LHCN-M2 (cell line): ENCODE data around the gene SIK2. TPM values are rescaled to one million over a fixed set of nuclear protein-coding genes. Genes with fewer than 3 reads are reported as not detected.

Source experiments
- DNase-seq: peaks from one replicate; pipeline ENCODE4 v3.0.0-alpha.2; 2012; ENCODE audit warnings: low read depth
- polyA plus RNA-seq: library from polyadenylated mRNA; unstranded; fragments of >200 nt; gene quantifications from one replicate; pipeline ENCODE4 v1.2.1, GENCODE V29; 2012; ENCODE audit warnings: missing spikeins
- total RNA-seq: library from RNA; depleted of rRNA; stranded (reverse); fragments of >200 nt; gene quantifications from 2 replicates; pipeline ENCODE4 v1.2.3, GENCODE V29; 2014; rRNA removed

The SIK2 gene
- 11.3 and 12.2 TPM in 2 replicates for total RNA-seq
- 6.7 TPM for polyA plus RNA-seq

DNA sequence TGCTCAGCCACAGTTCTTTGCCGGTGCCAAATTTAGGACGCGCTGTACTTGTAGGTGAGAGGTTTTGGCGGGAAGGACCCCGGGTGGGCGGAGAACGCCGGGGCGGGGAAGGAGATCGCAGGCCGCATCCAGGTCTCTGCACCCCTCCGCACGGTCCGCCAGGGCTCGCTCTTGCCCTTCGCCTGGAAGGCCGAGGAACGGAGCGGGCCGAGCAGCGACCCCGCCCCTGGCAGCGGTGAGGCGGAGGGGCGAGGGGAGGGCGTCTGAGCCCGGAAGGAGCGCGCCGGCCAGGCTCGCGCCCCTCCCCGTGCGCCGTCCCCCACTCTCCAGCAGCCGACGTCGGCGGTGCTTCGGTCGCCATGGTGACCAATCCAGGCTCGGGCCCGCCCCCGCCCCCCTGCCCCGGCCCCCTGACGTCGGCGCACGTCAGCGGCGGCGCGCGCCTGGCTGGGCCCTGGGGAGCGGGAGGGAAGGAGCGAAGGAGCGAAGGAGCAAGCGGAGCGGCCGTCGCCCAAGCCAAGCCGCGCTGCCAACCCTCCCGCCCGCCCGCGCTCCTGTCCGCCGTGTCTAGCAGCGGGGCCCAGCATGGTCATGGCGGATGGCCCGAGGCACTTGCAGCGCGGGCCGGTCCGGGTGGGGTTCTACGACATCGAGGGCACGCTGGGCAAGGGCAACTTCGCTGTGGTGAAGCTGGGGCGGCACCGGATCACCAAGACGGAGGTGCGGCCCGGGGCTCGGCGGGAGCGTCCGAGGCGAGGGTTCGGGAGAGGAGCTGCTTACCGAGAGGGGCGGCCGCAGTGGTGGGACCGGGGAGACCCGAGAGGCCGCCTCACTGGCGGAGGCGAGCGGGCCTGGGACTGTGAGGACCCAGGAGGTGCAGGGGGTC lies at the start of gene SIK2:
TSS of gene SIK2 (plus strand) at position 471 of the 886 bp plus-strand sequence. CDS start at position 586, 115 bp downstream.
- peak; percentile 94 for DNase-seq

DNA sequence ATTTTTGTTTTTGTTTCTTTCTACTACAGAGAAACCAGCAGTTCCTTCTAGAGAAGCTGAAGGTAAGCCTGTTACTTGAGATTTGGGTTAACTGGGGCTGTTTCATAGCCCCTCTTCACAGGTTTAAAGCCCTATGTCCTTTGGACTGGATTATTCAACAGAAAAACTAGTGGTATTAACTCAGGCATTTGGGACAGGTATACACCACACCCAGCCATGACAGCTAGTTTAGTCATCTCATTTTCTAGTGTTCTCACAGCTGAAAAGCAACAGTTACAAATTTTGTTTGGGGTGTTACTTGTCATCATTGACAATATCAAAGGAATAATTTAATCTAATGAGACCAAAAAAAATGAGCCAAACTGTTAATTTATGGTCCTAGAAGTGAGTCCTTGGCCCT lies 47.7 kb upstream of the SIK2 start:
- peak; percentile 39 for DNase-seq

DNA sequence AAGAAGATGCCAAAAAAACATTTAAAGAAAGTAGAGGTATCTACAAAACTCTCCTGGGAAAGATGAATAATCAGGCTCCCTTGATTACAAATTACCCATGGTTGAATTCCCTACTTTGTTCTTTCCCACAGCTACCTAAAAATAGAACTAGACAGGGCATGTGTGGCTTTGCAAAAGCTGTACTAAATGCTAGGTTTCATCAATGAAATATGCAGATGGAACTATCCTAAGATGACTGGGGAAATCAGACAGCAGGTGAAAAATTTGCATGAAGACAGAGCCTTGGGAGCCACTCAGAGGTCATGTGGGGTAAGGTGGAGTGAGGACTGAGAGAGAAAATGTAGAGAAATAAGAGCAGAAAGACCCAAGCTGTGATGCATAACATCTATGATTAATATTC lies 47.0 kb upstream of the SIK2 start:
- peak; percentile 86 for DNase-seq

DNA sequence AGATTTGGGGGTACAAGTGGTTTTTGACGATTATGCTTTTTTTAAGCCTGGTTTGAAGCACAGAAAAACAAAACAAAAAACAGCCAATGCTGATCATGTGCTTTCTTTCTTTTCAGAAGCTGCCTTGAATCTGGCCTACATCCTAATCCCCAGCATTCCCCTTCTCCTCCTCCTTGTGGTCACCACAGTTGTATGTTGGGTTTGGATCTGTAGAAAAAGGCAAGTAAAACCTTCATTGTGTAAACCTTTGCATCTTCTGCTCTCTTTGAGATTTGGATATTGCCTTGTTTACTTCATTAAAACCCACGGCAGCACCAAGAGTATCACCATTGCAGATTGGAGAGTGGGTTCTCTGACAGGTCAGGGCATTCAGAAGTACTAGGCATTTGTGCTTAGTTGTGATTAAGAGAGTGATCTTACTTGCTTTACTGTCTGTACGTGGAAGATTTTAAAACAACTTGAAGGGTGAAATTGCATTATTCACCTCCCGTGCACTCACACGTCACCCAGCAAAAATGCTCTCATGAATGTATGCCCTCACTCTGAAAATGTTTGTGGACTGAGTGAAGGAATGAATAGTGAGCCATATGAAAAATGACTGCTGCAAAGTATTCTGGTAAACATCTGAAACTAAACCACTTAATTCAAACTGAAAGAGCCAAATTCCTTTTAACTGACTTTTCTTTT lies 44.7 kb upstream of the SIK2 start:
- peak; percentile 96 for DNase-seq

DNA sequence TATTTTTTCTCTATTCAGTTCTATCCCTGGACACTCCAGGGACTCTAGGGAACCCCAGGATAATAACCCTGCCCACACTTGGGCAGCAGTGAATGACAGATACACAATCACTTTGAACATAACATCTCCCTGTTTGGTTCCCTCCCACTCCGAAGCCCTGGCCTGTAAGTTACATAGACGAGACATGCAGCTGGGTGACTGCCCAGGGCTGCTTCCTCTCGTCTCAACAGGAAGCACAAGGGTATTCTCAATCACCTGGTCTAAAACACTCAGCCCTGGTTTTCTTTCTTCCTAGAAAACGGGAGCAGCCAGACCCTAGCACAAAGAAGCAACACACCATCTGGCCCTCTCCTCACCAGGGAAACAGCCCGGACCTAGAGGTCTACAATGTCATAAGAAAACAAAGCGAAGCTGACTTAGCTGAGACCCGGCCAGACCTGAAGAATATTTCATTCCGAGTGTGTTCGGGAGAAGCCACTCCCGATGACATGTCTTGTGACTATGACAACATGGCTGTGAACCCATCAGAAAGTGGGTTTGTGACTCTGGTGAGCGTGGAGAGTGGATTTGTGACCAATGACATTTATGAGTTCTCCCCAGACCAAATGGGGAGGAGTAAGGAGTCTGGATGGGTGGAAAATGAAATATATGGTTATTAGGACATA lies 42.3 kb upstream of the SIK2 start:
- DNase-seq = no peak

DNA sequence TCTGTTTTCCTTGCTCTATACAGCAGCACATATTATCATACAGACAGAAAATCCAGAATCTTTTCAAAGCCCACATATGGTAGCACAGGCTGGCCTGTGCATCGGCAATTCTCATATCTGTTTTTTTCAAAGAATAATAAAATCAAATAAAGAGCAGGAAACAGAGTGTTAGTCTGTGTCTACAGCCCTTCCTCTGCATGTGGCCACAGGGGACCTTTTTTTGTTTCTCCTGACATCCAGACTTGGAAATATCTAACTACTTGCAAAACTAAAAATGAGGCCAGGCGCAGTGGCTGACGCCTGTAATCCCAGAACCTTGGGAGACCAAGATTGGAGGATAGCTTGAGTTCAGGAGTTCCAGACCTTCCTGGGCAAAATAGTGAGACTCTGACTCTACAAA lies 41.4 kb upstream of the SIK2 start:
- no peak for DNase-seq

DNA sequence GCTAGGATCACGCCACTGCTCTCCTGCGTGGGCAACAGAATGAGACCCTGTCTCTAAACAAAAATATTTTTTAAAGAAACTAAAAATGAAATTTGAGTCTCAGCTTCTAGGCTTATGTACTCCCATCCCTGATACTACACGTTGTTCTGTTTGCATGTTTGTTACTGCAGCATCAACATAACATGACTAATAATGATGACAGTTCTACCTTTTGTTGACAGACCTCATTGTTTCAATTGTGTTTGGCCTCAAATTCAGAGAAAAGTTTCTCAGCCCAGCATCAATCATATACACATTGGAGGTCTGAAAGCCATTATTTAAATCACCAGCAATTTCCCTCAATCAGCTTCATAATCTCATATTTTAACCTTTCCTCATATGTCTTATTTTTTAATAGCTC lies 40.9 kb upstream of the SIK2 start:
- DNase-seq = no peak

DNA sequence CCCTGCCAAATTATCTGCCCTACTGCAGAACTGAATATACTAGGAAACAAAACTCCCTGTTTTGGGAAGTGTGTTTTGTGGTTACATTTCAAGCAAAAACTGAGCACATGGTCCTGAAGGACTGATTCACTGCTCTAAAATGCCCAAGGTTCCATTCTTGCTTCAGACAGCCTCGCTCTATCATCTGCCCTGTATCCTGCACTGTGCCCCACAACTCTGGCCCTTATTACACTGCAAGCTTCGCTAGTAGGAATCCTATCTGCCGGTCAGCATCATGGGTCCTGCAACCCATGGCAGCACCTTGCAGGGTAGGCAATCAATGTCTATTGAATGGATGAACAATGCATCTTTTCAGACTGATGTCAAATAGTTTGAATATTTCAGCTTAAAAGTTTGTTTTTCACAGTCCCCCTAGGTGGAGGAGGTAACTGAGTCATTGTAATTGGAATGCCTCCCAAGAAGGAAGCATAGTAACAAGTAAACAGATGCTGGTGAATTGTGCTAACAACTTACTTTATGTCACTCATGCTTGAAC lies 40.4 kb upstream of the SIK2 start:
- DNase-seq = peak; percentile 84

DNA sequence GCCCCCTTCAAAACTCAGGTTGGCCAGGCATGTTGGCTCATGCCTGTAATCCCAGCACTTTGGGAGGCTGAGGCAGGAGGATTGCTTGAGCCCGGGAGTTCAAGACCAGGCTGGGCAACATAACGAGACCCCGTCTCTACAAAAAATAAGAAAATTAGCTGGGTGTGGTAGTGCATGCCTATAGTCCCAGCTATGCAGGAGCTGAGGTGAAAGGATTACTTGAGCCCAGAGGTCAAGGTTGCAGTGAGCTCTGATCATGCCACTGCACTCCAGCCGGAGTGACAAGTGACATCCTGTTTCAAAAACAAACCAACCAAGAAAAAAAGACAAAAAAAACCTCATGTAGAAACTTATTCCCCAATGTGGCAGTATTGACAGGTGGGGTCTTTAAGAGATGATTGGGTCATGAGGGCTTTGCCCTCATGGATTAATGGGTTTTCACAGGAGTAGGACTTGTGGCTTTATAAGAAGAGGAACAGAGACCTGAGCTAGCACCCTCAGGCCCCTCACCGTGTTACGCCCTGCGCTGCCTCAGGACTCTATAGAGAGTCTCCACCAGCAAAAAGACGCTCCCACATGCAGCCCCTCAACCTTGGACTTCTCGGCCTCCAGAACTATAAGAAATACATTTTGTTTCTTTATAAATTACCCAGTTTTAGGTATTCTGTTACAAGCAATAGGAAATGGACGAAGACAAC lies 39.4 kb upstream of the SIK2 start:
- no peak for DNase-seq

DNA sequence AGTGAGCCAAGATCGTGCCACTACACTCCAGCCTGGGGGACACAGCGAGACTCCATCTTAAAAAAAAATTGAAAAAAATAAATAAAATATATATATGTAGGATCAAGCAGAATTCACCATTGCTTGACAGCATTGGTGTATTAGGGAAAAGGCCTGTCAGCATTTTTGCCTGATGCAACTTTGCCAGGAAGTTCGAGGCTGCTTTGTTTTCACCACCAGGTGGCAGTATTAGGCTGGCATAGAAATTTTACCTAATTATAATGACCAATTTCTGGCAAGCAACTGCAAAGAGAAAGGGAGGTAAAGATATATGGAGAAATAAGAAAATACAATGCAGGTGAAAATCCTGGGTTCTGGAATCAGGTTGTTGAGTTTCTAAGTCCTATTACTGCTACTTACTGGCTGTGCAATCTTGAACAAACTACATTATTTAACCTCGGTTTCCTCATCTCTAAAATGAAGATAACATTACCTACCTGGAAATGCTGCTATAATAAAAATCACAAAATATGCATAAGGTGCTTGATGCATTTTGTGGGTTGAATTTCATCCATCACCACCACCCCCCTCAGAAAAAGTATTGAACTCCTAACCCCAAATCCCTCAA lies 37.0 kb upstream of the SIK2 start:
- DNase-seq = peak; percentile 61

DNA sequence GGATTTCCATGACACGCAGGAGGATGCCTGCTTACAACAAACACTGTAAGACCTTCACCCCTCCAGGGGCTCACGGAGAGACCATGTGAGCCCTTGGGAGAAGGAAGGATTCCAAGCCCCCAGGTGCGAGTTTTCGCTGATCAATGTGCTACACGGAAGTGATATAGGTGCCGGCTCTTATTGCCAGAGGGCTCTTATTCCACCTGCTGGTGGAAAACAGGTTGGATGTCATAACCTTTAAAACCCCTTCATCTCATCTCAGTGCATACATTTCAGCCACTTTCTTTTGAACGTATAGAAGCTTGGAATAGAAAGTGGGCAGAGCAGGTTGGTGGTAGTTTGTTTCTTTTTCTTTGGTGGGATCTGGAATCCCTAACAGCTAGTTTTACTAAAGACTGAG lies 35.9 kb upstream of the SIK2 start:
- DNase-seq = no peak

DNA sequence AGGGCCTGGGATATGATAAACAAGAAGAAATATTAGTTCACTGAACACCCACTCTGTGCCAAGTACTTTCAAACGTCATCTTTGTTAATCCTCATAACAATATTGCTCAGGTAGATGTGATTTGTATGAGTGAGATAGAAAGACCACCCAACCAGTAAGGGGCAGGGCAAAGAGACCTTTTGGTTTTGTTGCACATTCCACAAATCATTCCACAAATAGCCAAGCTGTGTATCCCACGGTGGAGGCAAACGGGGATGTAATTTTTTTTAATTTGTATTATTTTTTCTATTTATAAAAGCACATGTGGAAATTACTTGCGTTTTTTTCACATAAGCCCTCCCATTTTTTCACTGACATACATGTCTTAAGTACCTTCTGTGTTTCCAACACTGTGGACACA lies 32.8 kb upstream of the SIK2 start:
- DNase-seq = no peak

DNA sequence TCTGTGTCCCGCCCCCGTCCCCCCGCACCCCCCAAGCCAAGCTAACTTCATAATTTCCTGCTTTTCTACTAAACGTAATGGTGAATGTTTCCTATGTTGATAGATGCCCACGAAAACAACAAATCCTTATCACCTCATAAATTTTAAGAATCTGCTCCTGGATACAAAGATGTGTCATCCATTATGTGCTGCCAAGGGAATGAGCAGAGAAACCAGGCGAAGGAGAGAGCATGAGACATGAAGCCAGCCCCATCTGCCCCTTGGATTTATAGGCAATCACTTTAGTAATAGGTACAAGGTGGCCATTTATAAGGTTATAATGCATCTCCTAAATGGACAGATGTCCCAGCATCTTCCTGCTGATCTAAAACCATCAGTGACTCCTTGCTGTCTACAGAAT lies 31.5 kb upstream of the SIK2 start:
- no peak for DNase-seq

DNA sequence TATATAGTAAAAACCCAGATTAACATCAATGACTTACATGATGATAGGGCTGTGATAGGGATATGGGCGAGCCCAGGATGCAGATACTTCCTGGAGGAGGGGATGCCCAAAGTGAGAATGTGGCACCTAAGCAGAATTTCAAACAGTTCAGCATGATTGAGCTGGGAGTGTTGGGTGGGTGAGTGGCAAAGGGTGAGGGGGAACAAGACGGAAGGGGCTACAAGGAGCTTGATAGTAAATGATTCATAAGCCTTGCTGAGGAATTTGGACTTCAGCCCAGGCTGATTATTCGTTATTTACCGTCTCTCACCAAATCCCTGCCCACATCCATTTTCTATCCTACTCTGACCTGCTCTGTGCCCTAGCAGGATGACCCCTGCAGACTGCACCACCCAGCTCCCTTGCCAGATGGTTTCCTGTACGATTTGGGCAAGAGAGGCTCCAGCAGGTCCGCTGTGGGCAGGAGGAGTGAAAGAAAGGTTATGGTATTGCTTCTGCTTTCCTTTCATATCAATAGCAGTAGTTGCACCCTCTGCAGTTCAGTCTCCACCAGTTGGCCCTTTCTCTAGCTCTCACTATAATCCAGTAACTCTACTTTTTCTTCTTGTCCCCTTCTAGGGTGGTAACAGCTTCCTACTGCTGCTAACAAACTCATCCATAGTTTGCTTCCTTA lies 30.3 kb upstream of the SIK2 start:
- DNase-seq = no peak

DNA sequence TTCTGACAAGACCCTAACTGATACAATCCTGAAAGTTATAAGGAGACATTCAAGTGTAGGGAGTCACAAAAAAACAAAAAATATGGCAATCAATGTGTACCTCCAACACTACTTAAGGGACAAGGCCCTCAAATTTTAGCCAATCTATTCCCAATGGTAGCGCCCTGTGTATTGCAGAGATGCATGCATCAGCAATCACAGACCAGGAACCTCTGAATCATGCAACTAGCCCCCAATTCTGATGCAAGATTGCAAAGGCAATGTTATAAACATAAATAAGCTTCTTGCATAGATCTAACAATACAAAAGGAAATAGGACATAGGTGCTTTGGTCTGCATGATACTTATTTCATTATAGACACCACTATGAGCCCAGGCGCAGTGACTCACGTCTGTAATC lies 29.7 kb upstream of the SIK2 start:
- no peak for DNase-seq

DNA sequence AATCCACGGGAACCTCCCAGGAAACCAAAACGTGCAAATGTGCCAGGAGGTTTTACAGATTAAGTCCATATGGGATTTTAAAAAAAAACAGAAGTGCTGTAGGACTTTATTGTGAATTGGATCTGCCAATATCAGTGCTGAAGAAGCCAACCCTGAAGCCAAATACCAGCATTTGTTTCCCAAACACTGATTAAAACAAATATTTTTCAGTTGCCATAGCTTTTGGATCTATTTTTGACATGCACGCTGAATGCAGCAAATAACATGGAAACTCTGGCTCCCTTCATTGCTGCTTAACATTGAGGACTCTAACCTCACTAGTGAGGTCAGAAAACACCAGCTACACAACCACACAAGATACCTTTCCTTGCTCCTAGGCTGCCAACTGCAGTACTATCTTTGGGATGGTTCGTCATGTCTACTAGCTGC lies 28.4 kb upstream of the SIK2 start:
- DNase-seq = no peak

DNA sequence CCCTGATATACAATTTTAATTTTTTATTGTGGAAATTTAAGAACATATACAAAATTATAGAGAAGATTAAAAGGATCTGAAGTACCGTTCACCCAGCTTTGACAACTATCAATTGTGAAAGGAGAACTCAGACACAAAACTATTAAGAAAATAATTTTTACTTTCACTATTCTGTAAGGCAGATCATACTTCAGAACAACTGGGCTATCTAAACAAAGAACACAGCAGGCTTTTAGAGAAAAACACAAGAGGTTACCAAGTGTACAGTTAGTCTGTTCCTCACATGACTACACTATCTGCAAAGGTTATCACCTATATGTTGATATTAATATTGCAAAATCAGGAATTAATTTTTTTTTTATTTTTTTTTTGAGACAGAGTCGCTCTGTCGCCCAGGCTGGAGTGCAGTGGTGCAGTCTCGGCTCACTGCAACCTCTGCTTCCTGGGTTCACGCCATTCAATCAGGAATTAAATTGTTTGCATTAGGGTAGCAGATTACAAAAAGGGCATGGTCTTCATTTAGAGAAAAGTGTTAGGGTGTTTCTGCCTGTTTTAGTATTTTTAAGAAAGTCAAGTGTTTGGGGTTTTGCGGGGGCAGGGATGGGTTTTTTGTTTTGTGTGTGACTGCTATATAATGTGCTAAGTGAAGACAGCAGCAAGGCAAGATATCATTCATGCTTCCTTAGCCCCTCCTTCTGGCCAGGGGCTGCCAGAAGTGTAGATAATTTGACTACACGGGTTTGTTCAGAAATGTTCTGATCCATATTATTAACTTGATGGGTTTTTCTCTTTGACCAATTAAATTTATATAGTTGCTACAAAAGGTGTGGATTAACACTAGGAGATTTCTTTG lies 27.6 kb upstream of the SIK2 start:
- no peak for DNase-seq

DNA sequence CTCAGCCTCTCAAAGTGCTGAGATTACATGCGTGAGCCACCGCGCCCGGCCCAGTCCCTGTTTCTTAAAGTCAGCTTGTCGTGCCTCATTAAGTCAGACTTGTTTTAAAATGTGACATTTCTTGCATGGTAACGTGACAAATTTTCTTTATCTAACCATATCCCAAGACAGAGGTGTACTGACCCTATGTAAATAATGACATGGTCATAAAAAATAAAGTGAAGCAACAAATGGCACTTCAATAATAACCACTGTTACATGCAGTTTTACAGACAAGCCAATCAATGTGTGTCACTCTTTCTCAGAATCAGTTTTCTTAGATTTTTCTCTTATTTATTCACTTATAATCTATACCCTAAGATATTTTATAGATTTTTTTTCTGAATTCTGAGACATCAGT lies 26.5 kb upstream of the SIK2 start:
- DNase-seq = no peak

DNA sequence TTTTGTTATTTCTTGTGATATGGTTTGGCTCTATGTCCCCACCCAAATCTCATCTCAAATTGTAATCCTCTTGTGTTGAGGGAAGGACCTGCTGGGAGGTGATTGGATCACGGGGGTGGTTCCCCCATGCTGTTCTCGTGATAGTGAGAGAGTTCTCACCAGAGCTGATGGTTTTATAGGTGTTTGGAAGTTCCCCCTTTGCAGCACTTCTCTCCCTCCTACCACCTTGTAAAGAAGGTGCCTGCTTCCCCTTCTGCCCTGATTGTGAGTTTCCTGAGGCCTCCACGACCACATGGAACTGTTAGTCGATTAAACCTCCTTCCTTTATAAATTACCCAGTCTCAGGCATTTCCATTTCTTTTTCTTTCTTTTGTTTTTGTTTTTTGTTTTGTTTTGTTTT lies 24.4 kb upstream of the SIK2 start:
- no peak for DNase-seq

DNA sequence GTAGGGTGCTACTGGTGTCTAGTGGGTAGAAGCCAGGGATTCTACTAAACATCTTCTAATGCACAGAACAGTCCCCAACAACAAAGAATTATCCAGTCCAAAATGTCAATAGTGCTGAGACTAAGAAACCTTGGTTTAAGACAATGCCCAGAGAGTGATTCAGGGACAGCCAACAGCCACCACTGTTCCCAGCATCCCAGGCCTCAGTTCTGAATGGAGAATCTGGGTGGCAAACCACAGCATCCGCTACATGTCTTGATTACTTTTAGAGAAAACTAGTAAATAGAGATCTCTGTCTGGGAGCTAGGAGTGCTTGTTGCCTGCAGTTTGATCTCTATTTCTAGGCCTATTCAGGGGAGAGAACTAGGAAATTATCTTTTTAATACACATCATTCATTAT lies 20.9 kb upstream of the SIK2 start:
- no peak for DNase-seq
